Pancreas (tissue), 10 donors: ENCODE data around the gene HLA-DOA. TPM values are rescaled to one million over a fixed set of nuclear protein-coding genes. Genes with fewer than 3 reads are reported as not detected.

Experiments
- ATAC-seq, 4 donors: fragments of 200-7000 bp; cut with Tn5 transposase; one replicate each; pipeline versions ENCODE4 v1.8.0 to v1.9.1; 2020; ENCODE audit warnings: mild to moderate bottlenecking in 4 of 4, moderate library complexity in 4 of 4
- DNase-seq, 6 donors: peaks; one replicate each; pipeline ENCODE4 v3.0.0-alpha.2; 2020
- FAIRE-seq: peaks from 2 replicates; lab custom pipeline; 2012; peaks lifted over from hg19 to GRCh38; lab: Jason Lieb, UNC
- H3K27ac ChIP-seq, 4 donors: fragments of 200-600 bp; sonication (generic); 1 replicate in 3 of 4; 2 replicates in 1 of 4; pipeline versions ENCODE4 v1.5.0 to v1.8.0; 2020
- H3K27me3 ChIP-seq, 4 donors: fragments of 200-600 bp; one replicate each; pipeline ENCODE4 v1.8.0; 2021
- H3K36me3 ChIP-seq, 3 donors: fragments of 200-600 bp; sonication (generic) in 1 of 3; one replicate each; pipeline versions ENCODE4 v1.5.0 to v1.8.0; 2020 to 2021
- H3K4me1 ChIP-seq, 3 donors: fragments of 200-600 bp; one replicate each; pipeline ENCODE4 v1.8.0; 2021
- H3K4me3 ChIP-seq, 4 donors: fragments of 200-600 bp; sonication (generic) in 2 of 4; one replicate each; pipeline versions ENCODE4 v1.5.0 to v1.8.0; 2020 to 2021
- H3K9me3 ChIP-seq, 4 donors: fragments of 200-600 bp; one replicate each; pipeline ENCODE4 v1.8.0; 2021
- CTCF ChIP-seq, 4 donors: fragments of 200-600 bp; sonication (generic) in 3 of 4; IDR thresholded peaks; one replicate each; pipeline versions ENCODE4 v1.5.0 to v1.8.0; 2021; ENCODE audit warnings: antibody characterized with exemption in 4 of 4
- WGBS, 2 donors: extraction: QIAGEN DNeasy Blood & Tissue Kit; methylation state at CpG; one replicate each; pipeline ENCODE4 v1.1.7; 2013; 5-methylcytosine and 5-hydroxymethylcytosine counted together
- intact Hi-C, 3 donors: fragments of 100-400 bp; cut with DNase I; formaldehyde crosslinking; loops; one replicate each; pipeline versions ENCODE4 v1.11.1 to v1.14.2; 2022
- polyA plus RNA-seq, 2 donors: library from polyadenylated mRNA; stranded (reverse); fragments of 200-250 nt; gene quantifications; one replicate each; pipeline ENCODE4 v1.2.3, GENCODE V29; 2013
- total RNA-seq, 6 donors: library from RNA; stranded (reverse); fragmentation: NEBNext Ultra II Directional in 4 of 6; extraction: Animal tissue kit (Norgen Biotek cat#: 25700) in 4 of 6; gene quantifications; one replicate each; pipeline versions ENCODE4 v1.2.1 to v1.2.4, GENCODE V29; 2021 to 2023
- donor health status: healthy with polysubstance abuse.
- donor health status: DM: no; HTN: no; CAD: no; lungs with moderate emphysema.
- donor health status: DM: no; HTN: no; CAD: no.
- donor health status: control.
- donor health status: control.
- donor health status: Bipolar disorder and iron deficiency.
- donor health status: DM: yes; HTN: yes; CAD: no.
- donor health status: DM: no; HTN: no; CAD: no.
- donor health status: DM: no; HTN: no; CAD: no.
- donor health status: DM: yes; HTN: yes; CAD: no.

Gene HLA-DOA
- total RNA-seq, result 10 to 100 TPM in 1 of 6 donors, 1 to 10 TPM in 3, under 1 TPM in 2; 0.60 to 16.5 (median 2.2) TPM
- polyA plus RNA-seq, result under 1 TPM; 0.38 to 0.46 TPM

- H3K4me3 ChIP-seq, result peak within 1 kb of the TSS in 1 of 4 donors; percentile 9
- WGBS, 2 donors, result 19 to 20% methylated on average over 24 of the region's 24 CpGs
- no peaks in the 10 kb centered on the region for H3K9me3 ChIP-seq
- peak within 1 kb of the TSS in 1 of 4 donors; percentile 48 for H3K27ac ChIP-seq
- no peaks in the 10 kb centered on the region for H3K36me3 ChIP-seq
- no peaks in the 10 kb centered on the region for H3K4me1 ChIP-seq
- intact Hi-C loops, result loop anchor here in 1 of 3 donors (10.0 kb wide), 1 partner anchor 226 kb away; no protein-coding TSS in a partner anchor
- no peaks in the 10 kb centered on the region for H3K27me3 ChIP-seq
- DNase-seq (no peak), ATAC-seq (peak in 3 of 4 donors; percentile 44 to 87 (median 58)), FAIRE-seq (no peak)
- TF ChIP-seq CTCF (IDR thresholded peaks at IDR 0.05), result no peak
Measured at GRCh38 chr6:33008944-33009861, at the start of gene HLA-DOA. TSS of gene HLA-DOA (minus strand) at chr6:33009591.

DNA sequence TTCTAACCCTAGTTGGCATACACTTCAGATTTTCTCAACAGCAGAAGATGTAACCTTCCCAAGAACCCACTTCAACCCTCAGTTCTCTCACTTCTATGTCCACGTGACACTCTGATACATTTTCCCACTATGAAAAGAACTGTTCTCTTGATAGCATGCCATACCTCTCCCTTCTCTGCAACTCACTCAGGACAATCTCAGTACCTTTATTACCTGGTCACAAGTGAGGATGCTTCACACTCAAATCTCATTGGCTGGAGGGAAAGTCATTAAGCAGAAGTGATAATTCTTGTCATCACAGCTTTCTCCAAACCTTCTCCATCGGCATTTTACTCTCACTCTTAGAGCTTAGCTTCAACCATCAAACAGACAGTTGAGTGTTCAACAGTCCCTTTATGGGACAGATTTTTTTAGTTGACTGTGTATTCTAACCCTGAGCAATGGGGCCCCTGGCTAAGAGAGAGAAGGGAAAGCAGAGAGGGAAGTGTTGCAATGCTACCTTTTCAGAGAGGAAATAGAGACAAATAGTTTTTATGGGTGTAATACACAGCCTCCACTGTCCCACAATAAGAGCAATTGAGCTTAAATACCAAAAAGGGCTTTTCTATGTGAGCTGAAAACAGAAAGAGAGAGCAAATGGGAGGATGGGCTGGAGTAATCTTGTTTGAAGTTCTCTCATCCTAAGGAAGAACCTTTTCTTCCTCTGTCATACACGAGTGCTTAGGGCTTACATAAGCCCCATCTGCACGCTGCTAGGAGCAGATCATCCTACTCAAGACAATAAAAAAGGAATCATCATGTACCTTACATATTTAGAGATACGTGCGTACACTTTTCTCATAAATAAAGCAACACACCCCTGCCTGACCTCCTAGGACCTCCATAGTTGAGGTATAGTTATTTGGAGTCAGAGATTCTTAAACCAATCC is 48.1 kb upstream of the HLA-DOA start:
- no peaks in the 10 kb centered on the region for H3K9me3 ChIP-seq
- H3K4me1 ChIP-seq, result no peaks in the 10 kb centered on the region
- no peak for ATAC-seq
- H3K4me3 ChIP-seq, result no peak overlapping the region
- no peak for FAIRE-seq
- H3K27me3 ChIP-seq, result no peaks in the 10 kb centered on the region
- intact Hi-C loops, result no loop called here
- H3K36me3 ChIP-seq, result no peaks in the 10 kb centered on the region
- WGBS, 2 donors, result 40 to 48% methylated on average over 6 of the region's 6 CpGs
- no peak for DNase-seq
- no peak for TF ChIP-seq CTCF (IDR thresholded peaks at IDR 0.05)
- no peak overlapping the region for H3K27ac ChIP-seq

- FAIRE-seq (no peak), ATAC-seq (peak in 3 of 4 donors; percentile 58 to 79 (median 75)), DNase-seq (no peak)
- no peaks in the 10 kb centered on the region for H3K4me1 ChIP-seq
- no peaks in the 10 kb centered on the region for H3K36me3 ChIP-seq
- no peak overlapping the region for H3K27ac ChIP-seq
- no peak overlapping the region for H3K4me3 ChIP-seq
- no peaks in the 10 kb centered on the region for H3K27me3 ChIP-seq
- H3K9me3 ChIP-seq, result no peaks in the 10 kb centered on the region
- 15 to 38% methylated on average over 4 of the region's 4 CpGs for WGBS, 2 donors
- intact Hi-C loops, result no loop called here
- TF ChIP-seq CTCF (IDR thresholded peaks at IDR 0.05), result no peak
Measured at GRCh38 chr6:33053230-33053629, 43.8 kb upstream of the HLA-DOA start.

DNA sequence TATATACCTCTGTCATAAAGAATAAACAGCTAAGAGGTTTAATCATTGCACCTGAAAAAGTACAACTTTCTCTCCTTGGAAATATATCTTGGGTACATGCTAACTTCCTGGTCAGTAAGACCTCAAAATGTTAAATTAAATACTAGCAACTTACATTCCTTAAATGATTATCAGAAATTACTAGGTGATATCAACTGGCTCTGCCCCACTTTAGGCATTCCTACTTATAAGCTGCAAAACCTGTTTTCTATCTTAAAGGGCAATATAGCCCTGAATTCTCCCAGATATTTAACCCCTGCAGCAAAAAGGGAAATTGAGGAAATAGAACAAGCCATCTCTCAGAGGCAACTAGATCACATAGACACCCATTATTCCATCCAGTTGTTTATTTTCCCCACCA is 43.2 kb upstream of the HLA-DOA start:
- DNase-seq, result no peak
- Histone ChIP-seq H3K9me3 (no peaks in the 10 kb centered on the region), H3K27me3 (no peaks in the 10 kb centered on the region), H3K36me3 (no peaks in the 10 kb centered on the region), H3K27ac (no peak overlapping the region), H3K4me3 (no peak overlapping the region), H3K4me1 (no peaks in the 10 kb centered on the region)
- ATAC-seq, result peak in 3 of 4 donors; percentile 48 to 59 (median 50)
- FAIRE-seq, result no peak
- TF ChIP-seq CTCF (IDR thresholded peaks at IDR 0.05), result no peak
- intact Hi-C loops, result no loop called here
